ENCODE results near the gene TOR3A. TPM values are rescaled to one million over a fixed set of nuclear protein-coding genes. Genes with fewer than 3 reads are reported as not detected.

TOR3A gene
- total and polyA plus RNA-seq, 2 of the 13 experiments (the other 11 are each of a cell fraction or from before 2014, with no cell fraction given): 14.7 to 28.4 TPM

DNA sequence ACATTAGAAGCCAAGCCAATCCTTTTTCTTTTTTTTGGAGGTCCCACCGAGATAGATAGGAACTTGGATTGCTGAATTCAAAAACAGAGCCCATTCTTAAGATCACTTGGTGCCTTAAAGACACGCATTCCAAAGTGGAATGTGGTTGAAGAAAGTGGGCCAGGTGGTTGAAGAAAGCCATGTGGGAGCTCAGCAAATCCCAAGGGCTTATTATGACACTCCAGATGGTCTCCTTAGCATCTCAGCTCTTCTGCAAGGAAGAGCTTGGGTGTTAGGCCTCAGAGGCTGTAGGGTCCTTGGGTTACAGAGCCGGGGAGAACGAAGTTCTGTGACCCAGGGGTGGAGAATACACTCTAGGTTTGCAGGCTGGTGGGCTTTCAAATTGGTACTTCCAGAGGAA is 13.5 kb downstream of the TOR3A start (continued):
- TF ChIP-seq, protein P1, sequence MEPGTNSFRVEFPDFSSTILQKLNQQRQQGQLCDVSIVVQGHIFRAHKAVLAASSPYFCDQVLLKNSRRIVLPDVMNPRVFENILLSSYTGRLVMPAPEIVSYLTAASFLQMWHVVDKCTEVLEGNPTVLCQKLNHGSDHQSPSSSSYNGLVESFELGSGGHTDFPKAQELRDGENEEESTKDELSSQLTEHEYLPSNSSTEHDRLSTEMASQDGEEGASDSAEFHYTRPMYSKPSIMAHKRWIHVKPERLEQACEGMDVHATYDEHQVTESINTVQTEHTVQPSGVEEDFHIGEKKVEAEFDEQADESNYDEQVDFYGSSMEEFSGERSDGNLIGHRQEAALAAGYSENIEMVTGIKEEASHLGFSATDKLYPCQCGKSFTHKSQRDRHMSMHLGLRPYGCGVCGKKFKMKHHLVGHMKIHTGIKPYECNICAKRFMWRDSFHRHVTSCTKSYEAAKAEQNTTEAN (CRISPR knock-in tag; conservative IDR thresholded peaks at IDR 0.05): no peak
- TF ChIP-seq GPN1 (CRISPR knock-in tag; IDR thresholded peaks at IDR 0.05; ENCODE audit: borderline replicate concordance): no peak
- no peak for TF ChIP-seq GATAD2A (CRISPR knock-in tag; IDR thresholded peaks at IDR 0.05)
- TF ChIP-seq, protein P2, sequence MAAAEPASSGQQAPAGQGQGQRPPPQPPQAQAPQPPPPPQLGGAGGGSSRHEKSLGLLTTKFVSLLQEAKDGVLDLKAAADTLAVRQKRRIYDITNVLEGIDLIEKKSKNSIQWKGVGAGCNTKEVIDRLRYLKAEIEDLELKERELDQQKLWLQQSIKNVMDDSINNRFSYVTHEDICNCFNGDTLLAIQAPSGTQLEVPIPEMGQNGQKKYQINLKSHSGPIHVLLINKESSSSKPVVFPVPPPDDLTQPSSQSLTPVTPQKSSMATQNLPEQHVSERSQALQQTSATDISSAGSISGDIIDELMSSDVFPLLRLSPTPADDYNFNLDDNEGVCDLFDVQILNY (CRISPR knock-in tag; conservative IDR thresholded peaks at IDR 0.05): no peak
- TF ChIP-seq, protein P3, sequence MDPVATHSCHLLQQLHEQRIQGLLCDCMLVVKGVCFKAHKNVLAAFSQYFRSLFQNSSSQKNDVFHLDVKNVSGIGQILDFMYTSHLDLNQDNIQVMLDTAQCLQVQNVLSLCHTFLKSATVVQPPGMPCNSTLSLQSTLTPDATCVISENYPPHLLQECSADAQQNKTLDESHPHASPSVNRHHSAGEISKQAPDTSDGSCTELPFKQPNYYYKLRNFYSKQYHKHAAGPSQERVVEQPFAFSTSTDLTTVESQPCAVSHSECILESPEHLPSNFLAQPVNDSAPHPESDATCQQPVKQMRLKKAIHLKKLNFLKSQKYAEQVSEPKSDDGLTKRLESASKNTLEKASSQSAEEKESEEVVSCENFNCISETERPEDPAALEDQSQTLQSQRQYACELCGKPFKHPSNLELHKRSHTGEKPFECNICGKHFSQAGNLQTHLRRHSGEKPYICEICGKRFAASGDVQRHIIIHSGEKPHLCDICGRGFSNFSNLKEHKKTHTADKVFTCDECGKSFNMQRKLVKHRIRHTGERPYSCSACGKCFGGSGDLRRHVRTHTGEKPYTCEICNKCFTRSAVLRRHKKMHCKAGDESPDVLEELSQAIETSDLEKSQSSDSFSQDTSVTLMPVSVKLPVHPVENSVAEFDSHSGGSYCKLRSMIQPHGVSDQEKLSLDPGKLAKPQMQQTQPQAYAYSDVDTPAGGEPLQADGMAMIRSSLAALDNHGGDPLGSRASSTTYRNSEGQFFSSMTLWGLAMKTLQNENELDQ (CRISPR knock-in tag; IDR thresholded peaks at IDR 0.05; ENCODE audit: borderline replicate concordance): no peak

DNA sequence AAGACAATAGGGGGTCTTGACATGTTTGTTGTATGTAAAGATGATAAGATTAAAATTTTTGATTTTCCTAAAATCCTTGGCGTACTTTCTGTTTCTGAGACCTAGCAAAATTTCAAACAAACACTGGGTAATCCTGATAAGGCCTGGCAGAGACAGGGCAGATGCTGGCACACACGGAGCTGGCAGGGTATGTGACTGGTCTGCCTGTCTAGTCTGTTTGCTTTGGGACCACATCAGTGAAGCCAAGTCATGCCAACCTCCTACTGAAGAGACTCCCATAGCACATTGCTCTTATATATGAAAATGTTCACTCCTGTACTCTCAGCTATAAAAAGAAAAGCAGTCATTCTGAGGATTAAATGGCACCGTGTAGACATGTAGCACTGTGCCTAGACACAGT is 14.1 kb downstream of the TOR3A start:
- H3K4me3 ChIP-seq (replicated peaks in 1 of 3; ENCODE audit: insufficient read depth in 1 of 3, low read depth in 2 of 3, low read length in 3 of 3): no peak overlapping the region
- intact Hi-C loops (cut with micrococcal nuclease; ENCODE audit: unreplicated experiment) (no loop called here), in situ Hi-C loops (cut with HindIII; ENCODE audit: extremely low pct_ligation_motif_present, low pct_unique_long_range_greater_than_20kb) (no loop called here)
- H4K20me1 ChIP-seq (ENCODE audit: insufficient read depth, low read length): no peaks in the 10 kb centered on the region
- 99% methylated on average over 3 of the region's 3 CpGs for WGBS (ENCODE audit: low lambda C conversion rate)
- peaks cover 20 to 43% of the 10 kb centered on the region in 2 experiments for H3K36me3 ChIP-seq (replicated peaks in 1 of 2; ENCODE audit: control insufficient read depth in 1 of 2, insufficient read depth in 2 of 2, low read length in 2 of 2)
- no peak overlapping the region for H2AFZ ChIP-seq (ENCODE audit: low read length)
- H3K27me3 ChIP-seq (ENCODE audit: control insufficient read depth in 1 of 2, insufficient read depth in 2 of 2, low read length in 2 of 2): no peaks in the 10 kb centered on the region
- H3K9ac ChIP-seq (ENCODE audit: insufficient read depth, low read depth, low read length): no peak overlapping the region
- no peaks in the 10 kb centered on the region for H3K9me3 ChIP-seq (ENCODE audit: low read length)
- H3K4me2 ChIP-seq (ENCODE audit: low read depth, low read length): no peak overlapping the region
- TF ChIP-seq JDP2 (CRISPR knock-in tag; IDR thresholded peaks at IDR 0.05; ENCODE audit: borderline replicate concordance): no peak
- TF ChIP-seq PAF1 (CRISPR knock-in tag; IDR thresholded peaks at IDR 0.05): no peak
- no peak for TF ChIP-seq ZNF180 (CRISPR knock-in tag; IDR thresholded peaks at IDR 0.05; ENCODE audit: borderline replicate concordance, low read depth)
- TF ChIP-seq RNF2 (conservative IDR thresholded peaks at IDR 0.05; ENCODE audit: low read depth): no peak
- TF ChIP-seq ZBTB38 (CRISPR knock-in tag; IDR thresholded peaks at IDR 0.05): no peak
- ChIA-PET POLR2A (no interaction called here), CTCF (ENCODE audit: low intra/inter-chr PET ratio, low total read pairs) (no interaction called here)
- H3K4me1 ChIP-seq (ENCODE audit: insufficient read depth, low read length): peaks cover 36% of the 10 kb centered on the region
- no peak for ATAC-seq
- no peak overlapping the region for H3K27ac ChIP-seq (ENCODE audit: extremely low read length, insufficient read depth, low read length)
- no peak for FAIRE-seq
- no peak for DNase-seq (ENCODE audit: low spot score)
- H3K79me2 ChIP-seq (ENCODE audit: insufficient read depth, low read length): no peaks in the 10 kb centered on the region
- no TSS peak for BruUV-seq (replicated peaks)

All from HepG2 (cell line).